HUES6 (cell line): Measurements from ENCODE around the gene SMCP.

Experiments
- H3K27ac ChIP-seq: 2 replicates; pipeline ENCODE4 v1.7.0; 2013; ENCODE audit warnings: low read depth, mild to moderate bottlenecking, low read length, inconsistent platforms
- H3K27me3 ChIP-seq: 2 replicates; pipeline ENCODE4 v1.6.1; 2013; ENCODE audit warnings: low read length; ENCODE audit not compliant: control insufficient read depth, insufficient read depth
- H3K36me3 ChIP-seq: 2 replicates; pipeline ENCODE4 v1.6.1; 2013; ENCODE audit warnings: low read length; ENCODE audit not compliant: control insufficient read depth, insufficient read depth
- H3K4me1 ChIP-seq: 2 replicates; pipeline ENCODE4 v1.6.1; 2013; ENCODE audit warnings: low read length; ENCODE audit not compliant: control insufficient read depth, insufficient read depth
- H3K4me3 ChIP-seq: 2 replicates; pipeline ENCODE4 v1.5.1; 2013; ENCODE audit warnings: low read depth, low read length
- H3K9ac ChIP-seq: one replicate; pipeline ENCODE4 v1.6.1; 2013; ENCODE audit warnings: mild to moderate bottlenecking, low read length
- H3K9me3 ChIP-seq: 2 replicates; pipeline ENCODE4 v1.6.1; 2013; ENCODE audit warnings: low read depth, low read length; ENCODE audit not compliant: control insufficient read depth, insufficient read depth

Gene SMCP, protein sequence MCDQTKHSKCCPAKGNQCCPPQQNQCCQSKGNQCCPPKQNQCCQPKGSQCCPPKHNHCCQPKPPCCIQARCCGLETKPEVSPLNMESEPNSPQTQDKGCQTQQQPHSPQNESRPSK

DNA sequence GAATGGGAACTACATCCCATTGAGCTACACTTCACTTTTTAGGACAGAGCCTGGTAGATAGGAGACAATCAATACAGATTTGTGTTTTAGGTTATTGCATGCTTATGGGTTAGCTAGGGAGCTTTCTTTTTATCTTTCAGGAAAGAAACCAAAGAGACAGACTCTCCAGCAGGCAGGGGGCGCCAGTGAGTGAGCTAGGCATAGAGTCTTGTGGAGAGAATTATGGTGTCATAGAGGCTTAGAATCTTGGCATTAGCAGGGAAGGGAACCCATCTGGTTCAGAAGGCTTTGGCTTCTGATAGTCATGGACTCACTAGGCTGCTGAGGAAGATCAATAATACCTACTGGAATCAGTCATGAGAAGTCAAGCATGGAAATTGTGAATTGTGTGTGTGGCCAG is at the start of gene SMCP:
Gene SMCP, plus strand, starts transcription at position 281 of the 400 bp plus-strand sequence. CDS start 6,101 bp downstream, outside the sequence.
- Histone ChIP-seq H3K27ac (no peak within 1 kb of the TSS), H3K27me3 (no peaks in the 10 kb centered on the region), H3K9ac (no peak within 1 kb of the TSS), H3K4me1 (no peaks in the 10 kb centered on the region), H3K36me3 (no peaks in the 10 kb centered on the region), H3K9me3 (no peaks in the 10 kb centered on the region; the same call in 1 of the 2 replicates), H3K4me3 (no peak within 1 kb of the TSS)

DNA sequence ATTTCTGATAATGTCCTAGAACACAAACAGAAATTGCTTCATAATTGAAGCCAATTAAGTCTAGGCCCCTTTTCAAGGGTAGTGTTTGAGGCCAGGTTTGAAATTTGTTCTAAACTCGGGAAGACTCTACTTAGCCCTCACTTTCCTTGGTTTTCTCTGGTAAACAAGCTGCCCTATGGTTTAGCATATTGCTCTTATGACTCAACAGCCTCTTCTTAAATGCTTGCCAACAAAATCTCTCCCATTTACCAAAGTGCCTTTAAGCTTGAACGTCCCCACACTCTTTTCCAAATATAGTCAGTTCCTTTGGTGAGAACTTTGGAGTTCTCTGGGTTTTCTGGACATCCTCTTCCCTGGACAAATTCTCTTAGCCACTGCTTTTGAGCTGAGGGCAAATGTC is 41.3 kb upstream of the SMCP start:
- Histone ChIP-seq H3K9ac (no peak overlapping the region), H3K4me3 (no peak overlapping the region), H3K27me3 (no peaks in the 10 kb centered on the region; the same call in 1 of the 2 replicates), H3K9me3 (no peaks in the 10 kb centered on the region; the same call in 1 of the 2 replicates), H3K4me1 (no peaks in the 10 kb centered on the region), H3K27ac (no peak overlapping the region), H3K36me3 (no peaks in the 10 kb centered on the region)

DNA sequence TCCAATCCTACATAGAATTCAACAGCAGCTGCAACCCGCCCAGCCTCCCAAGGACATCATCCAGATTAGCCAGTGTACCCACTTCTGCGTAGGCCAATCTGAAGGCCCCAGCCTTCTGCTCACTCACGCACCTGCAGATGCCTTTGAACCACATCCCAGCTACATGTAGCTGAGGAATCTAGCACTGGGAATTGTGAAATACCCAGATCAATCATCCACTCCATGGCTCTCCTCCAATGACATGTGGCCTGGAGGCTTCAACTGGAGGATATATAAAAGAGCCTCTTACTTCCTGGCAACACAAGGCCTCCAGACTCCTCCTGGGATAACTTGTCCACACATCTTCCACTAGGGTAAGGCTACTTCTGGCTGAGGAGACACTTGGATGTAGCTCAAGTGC is 35.6 kb upstream of the SMCP start, which contains the start of gene LCE6A:
Gene LCE6A, plus strand, starts transcription at position 301 of the 400 bp plus-strand sequence. CDS start 665 bp downstream, outside the sequence.
- Histone ChIP-seq H3K36me3 (no peaks in the 10 kb centered on the region), H3K4me3 (no peak within 1 kb of the TSS), H3K27me3 (peaks cover 4% of the 10 kb centered on the region; the same call in 1 of the 2 replicates), H3K9me3 (peaks cover 20% of the 10 kb centered on the region; the same call in 1 of the 2 replicates), H3K4me1 (no peaks in the 10 kb centered on the region), H3K9ac (no peak within 1 kb of the TSS), H3K27ac (no peak within 1 kb of the TSS)

- peaks cover 30% of the 10 kb centered on the region; the same call in 1 of the 2 replicates for H3K9me3 ChIP-seq
- H3K9ac ChIP-seq = no peak overlapping the region
- peaks cover 5% of the 10 kb centered on the region; the same call in 1 of the 2 replicates for H3K27me3 ChIP-seq
- no peaks in the 10 kb centered on the region for H3K36me3 ChIP-seq
- H3K4me3 ChIP-seq = no peak overlapping the region
- no peak overlapping the region for H3K27ac ChIP-seq
- no peaks in the 10 kb centered on the region for H3K4me1 ChIP-seq
Measured at GRCh38 chr1:152855661-152856060, 22.5 kb upstream of the SMCP start.

DNA sequence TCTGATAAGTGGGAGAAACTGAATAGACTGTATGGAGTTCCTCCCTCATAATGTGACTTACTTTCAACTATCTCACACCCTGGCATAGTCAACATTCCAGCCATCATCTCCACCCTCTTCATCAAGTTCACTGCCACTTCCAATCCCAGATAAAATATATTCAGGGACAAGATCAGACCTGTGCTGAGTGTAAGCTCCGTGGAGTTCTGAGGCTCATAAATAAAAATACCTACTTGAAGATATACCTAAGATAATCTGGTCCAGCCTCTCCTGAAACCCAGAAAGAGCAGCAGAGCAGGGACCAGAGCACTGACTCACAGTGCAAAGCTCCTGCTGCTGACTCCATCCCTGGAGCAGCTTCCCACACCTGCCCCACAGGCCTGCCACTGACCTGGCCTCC is 20.1 kb upstream of the SMCP start:
- Histone ChIP-seq H3K9ac (no peak overlapping the region), H3K27ac (no peak overlapping the region), H3K4me3 (no peak overlapping the region), H3K4me1 (no peaks in the 10 kb centered on the region), H3K27me3 (peaks cover 5% of the 10 kb centered on the region; the same call in 1 of the 2 replicates), H3K9me3 (peaks cover 39% of the 10 kb centered on the region; the same call in 1 of the 2 replicates), H3K36me3 (no peaks in the 10 kb centered on the region)

- Histone ChIP-seq H3K4me1 (no peaks in the 10 kb centered on the region), H3K9ac (no peak within 1 kb of the TSS), H3K27me3 (peaks cover 5% of the 10 kb centered on the region; the same call in 1 of the 2 replicates), H3K36me3 (no peaks in the 10 kb centered on the region), H3K9me3 (peaks cover 34% of the 10 kb centered on the region; the same call in 1 of the 2 replicates), H3K27ac (no peak within 1 kb of the TSS), H3K4me3 (no peak within 1 kb of the TSS)
Measured at GRCh38 chr1:152859696-152860095, 18.4 kb upstream of the SMCP start, which contains the start of gene LCE7A. LCE7A (plus strand) TSS chr1:152859996; CDS start chr1:152860698, 702 bp downstream.

- Histone ChIP-seq H3K27ac (no peak overlapping the region), H3K9me3 (peaks cover 34% of the 10 kb centered on the region; the same call in 1 of the 2 replicates), H3K4me1 (no peaks in the 10 kb centered on the region), H3K36me3 (no peaks in the 10 kb centered on the region), H3K4me3 (no peak overlapping the region), H3K9ac (no peak overlapping the region), H3K27me3 (peaks cover 5% of the 10 kb centered on the region; the same call in 1 of the 2 replicates)
Measured at GRCh38 chr1:152860129-152860528, 18.0 kb upstream of the SMCP start.

DNA sequence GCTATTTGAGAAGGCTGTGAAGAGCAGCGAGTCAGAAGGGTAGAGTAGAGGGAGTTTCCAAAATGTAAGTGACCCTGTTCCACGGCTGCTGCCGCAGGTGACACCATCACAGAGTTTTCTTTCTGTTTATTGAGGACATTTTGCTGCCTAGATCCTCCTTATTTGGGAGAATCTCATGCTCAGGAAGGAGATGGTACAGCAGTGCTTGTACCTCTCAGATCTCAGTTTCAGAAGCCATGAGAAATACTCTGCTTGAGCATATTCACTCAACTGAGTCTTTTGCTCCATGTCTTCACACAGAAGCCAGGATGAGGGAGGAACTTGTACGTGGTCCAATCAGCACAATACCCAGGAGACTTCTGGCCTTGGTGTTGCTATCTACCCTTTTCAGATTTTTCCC is 16.7 kb upstream of the SMCP start:
- H3K27ac ChIP-seq = no peak overlapping the region
- H3K4me3 ChIP-seq = no peak overlapping the region
- H3K27me3 ChIP-seq = peaks cover 5% of the 10 kb centered on the region; the same call in 1 of the 2 replicates
- no peaks in the 10 kb centered on the region for H3K36me3 ChIP-seq
- H3K9ac ChIP-seq = no peak overlapping the region
- peaks cover 32% of the 10 kb centered on the region; the same call in 1 of the 2 replicates for H3K9me3 ChIP-seq
- no peaks in the 10 kb centered on the region for H3K4me1 ChIP-seq

- Histone ChIP-seq H3K27ac (no peak overlapping the region), H3K9me3 (peaks cover 19% of the 10 kb centered on the region; the same call in 1 of the 2 replicates), H3K9ac (no peak overlapping the region), H3K36me3 (no peaks in the 10 kb centered on the region), H3K4me3 (no peak overlapping the region), H3K27me3 (no peaks in the 10 kb centered on the region; the same call in 1 of the 2 replicates), H3K4me1 (no peaks in the 10 kb centered on the region)
Measured at GRCh38 chr1:152864443-152864842, 13.7 kb upstream of the SMCP start.

GRCh38 chr1:152866321-152866720 is 11.8 kb upstream of the SMCP start:
- Histone ChIP-seq H3K36me3 (no peaks in the 10 kb centered on the region), H3K27ac (no peak overlapping the region), H3K9ac (no peak overlapping the region), H3K4me3 (no peak overlapping the region), H3K27me3 (no peaks in the 10 kb centered on the region; the same call in 1 of the 2 replicates), H3K4me1 (no peaks in the 10 kb centered on the region), H3K9me3 (peaks cover 6% of the 10 kb centered on the region; the same call in 1 of the 2 replicates)

GRCh38 chr1:152869808-152870419 is 8.2 kb upstream of the SMCP start:
- no peaks in the 10 kb centered on the region for H3K4me1 ChIP-seq
- no peak overlapping the region for H3K4me3 ChIP-seq
- H3K27me3 ChIP-seq = no peaks in the 10 kb centered on the region
- no peak overlapping the region for H3K9ac ChIP-seq
- peaks cover 4% of the 10 kb centered on the region; the same call in 1 of the 2 replicates for H3K9me3 ChIP-seq
- no peaks in the 10 kb centered on the region for H3K36me3 ChIP-seq
- no peak overlapping the region for H3K27ac ChIP-seq
